CD14-positive monocyte (primary cell): ENCODE data around the gene BCAS4. TPM values are rescaled to one million over a fixed set of nuclear protein-coding genes. Genes with fewer than 3 reads are reported as not detected.

Experiments used
- DNase-seq, 3 donors: peaks; one replicate each; pipeline ENCODE4 v3.0.0-alpha.2; 2011 to 2022
- H2AFZ ChIP-seq: 2 replicates; pipeline ENCODE4 v1.6.0; 2012; ENCODE audit warnings: mild to moderate bottlenecking, low read depth, low read length, inconsistent platforms; ENCODE audit not compliant: insufficient read depth, poor library complexity, severe bottlenecking
- H3K27ac ChIP-seq, 2 donors: 1 replicate in 1 of 2; 2 replicates in 1 of 2; pipeline ENCODE4 v1.5.1; 2012 to 2013; ENCODE audit warnings: low read length in 2 of 2, control low read depth in 1 of 2, inconsistent platforms in 1 of 2, low read depth in 1 of 2, mild to moderate bottlenecking in 1 of 2
- H3K27me3 ChIP-seq, 2 donors: one replicate each; pipeline versions ENCODE4 v1.6.0 to v1.6.1; 2011 to 2013; ENCODE audit warnings: low read length in 2 of 2; ENCODE audit not compliant: control insufficient read depth in 2 of 2, insufficient read depth in 2 of 2
- H3K36me3 ChIP-seq, 2 donors: replicated peaks in 1 of 2; 1 replicate in 1 of 2; 2 replicates in 1 of 2; pipeline versions ENCODE4 v1.5.1 to v1.6.1; 2012 to 2013; ENCODE audit warnings: low read length in 2 of 2, control low read depth in 1 of 2, inconsistent platforms in 1 of 2, mild to moderate bottlenecking in 1 of 2; ENCODE audit not compliant: insufficient read depth in 2 of 2, control insufficient read depth in 1 of 2
- H3K4me1 ChIP-seq, 2 donors: 1 replicate in 1 of 2; 2 replicates in 1 of 2; pipeline versions ENCODE4 v1.5.1 to v1.6.1; 2012 to 2013; ENCODE audit warnings: low read length in 2 of 2, control low read depth in 1 of 2, inconsistent platforms in 1 of 2, mild to moderate bottlenecking in 1 of 2, moderate library complexity in 1 of 2; ENCODE audit not compliant: insufficient read depth in 2 of 2, control insufficient read depth in 1 of 2
- H3K4me2 ChIP-seq: replicated peaks from 2 replicates; pipeline ENCODE3; 2012; ENCODE audit warnings: low read length, moderate library complexity, mild to moderate bottlenecking; ENCODE audit not compliant: poor library complexity, severe bottlenecking; ENCODE audit errors: extremely low read depth
- H3K4me3 ChIP-seq, 3 experiments: fragments of 200-600 bp in 1 of 3; sonication (generic) in 1 of 3; replicated peaks in 1 of 3; 1 replicate in 2 of 3; 2 replicates in 1 of 3; pipeline ENCODE4 v1.5.1; 2011 to 2013; ENCODE audit warnings: low read length in 3 of 3, mild to moderate bottlenecking in 3 of 3, control low read depth in 2 of 3, low read depth in 2 of 3, inconsistent platforms in 1 of 3, moderate library complexity in 1 of 3
- H3K79me2 ChIP-seq: 2 replicates; pipeline ENCODE4 v1.6.0; 2012; ENCODE audit warnings: mild to moderate bottlenecking, control low read depth, inconsistent platforms, low read length, moderate library complexity; ENCODE audit not compliant: insufficient read depth
- H3K9ac ChIP-seq: 2 replicates; pipeline ENCODE4 v1.6.0; 2017; ENCODE audit warnings: low read length, mild to moderate bottlenecking; ENCODE audit not compliant: insufficient read depth, poor library complexity, severe bottlenecking
- H3K9me3 ChIP-seq, 2 donors: replicated peaks in 1 of 2; 1 replicate in 1 of 2; 2 replicates in 1 of 2; pipeline versions ENCODE4 v1.5.1 to v1.6.1; 2012 to 2013; ENCODE audit warnings: low read length in 2 of 2, control low read depth in 1 of 2; ENCODE audit not compliant: control insufficient read depth in 1 of 2, insufficient read depth in 1 of 2
- H4K20me1 ChIP-seq: 2 replicates; pipeline ENCODE4 v1.6.0; 2012; ENCODE audit warnings: mild to moderate bottlenecking, low read length, control low read depth, moderate library complexity; ENCODE audit not compliant: insufficient read depth
- H3K27ac Mint-ChIP-seq, 7 donors: one replicate each; pipeline ENCODE4 v1.8.0; 2020; ENCODE audit warnings: mild to moderate bottlenecking in 7 of 7, mixed read lengths in 7 of 7, moderate library complexity in 6 of 7, inconsistent platforms in 2 of 7
- H3K27me3 Mint-ChIP-seq, 3 donors: one replicate each; pipeline ENCODE4 v1.8.0; 2021 to 2022; ENCODE audit warnings: low read depth in 3 of 3, mild to moderate bottlenecking in 3 of 3, mixed read lengths in 3 of 3, moderate library complexity in 3 of 3, inconsistent platforms in 1 of 3
- H3K36me3 Mint-ChIP-seq, 2 donors: one replicate each; pipeline ENCODE4 v1.8.0; 2020; ENCODE audit warnings: mixed read lengths in 2 of 2, inconsistent platforms in 1 of 2, mild to moderate bottlenecking in 1 of 2
- H3K4me1 Mint-ChIP-seq: one replicate; pipeline ENCODE4 v1.8.0; 2020; ENCODE audit warnings: mild to moderate bottlenecking, mixed read lengths
- H3K4me3 Mint-ChIP-seq, 2 donors: one replicate each; pipeline ENCODE4 v1.8.0; 2020; ENCODE audit warnings: mild to moderate bottlenecking in 2 of 2, mixed read lengths in 2 of 2, moderate library complexity in 1 of 2
- H3K9me3 Mint-ChIP-seq, 7 donors: one replicate each; pipeline ENCODE4 v1.8.0; 2020 to 2022; ENCODE audit warnings: mixed read lengths in 7 of 7, mild to moderate bottlenecking in 6 of 7, moderate library complexity in 6 of 7, inconsistent platforms in 2 of 7
- WGBS: methylation state at CpG from one replicate; pipeline ENCODE4 v1.1.5; 2013; ENCODE audit warnings: missing lambda C conversion rate; ENCODE audit not compliant: insufficient coverage; 5-methylcytosine and 5-hydroxymethylcytosine counted together
- intact Hi-C, 2 donors: fragments of 100-400 bp; cut with micrococcal nuclease; formaldehyde crosslinking; loops; one replicate each; pipeline versions ENCODE4 v1.15.0 to v1.15.1; 2023
- polyA plus RNA-seq, 3 donors: library from polyadenylated mRNA; depleted of rRNA in 1 of 3; unstranded in 2 of 3; stranded (reverse) in 1 of 3; fragments of 300-500 nt in 2 of 3; fragments of >200 nt in 1 of 3; fragmentation: Illumina TruSeq in 2 of 3; gene quantifications; 1 replicate in 2 of 3; 2 replicates in 1 of 3; pipeline ENCODE4 v1.2.3, GENCODE V29; 2012 to 2021
- TF ChIP-seq, protein P1 (sequence below): fragments of 200-600 bp; IDR thresholded peaks from one replicate; pipeline ENCODE4 v1.8.0; 2022; ENCODE audit warnings: antibody characterized with exemption, mild to moderate bottlenecking

BCAS4 gene
- polyA plus RNA-seq, 3 donors: 0.16 to 1.0 (median 0.69) TPM

DNA sequence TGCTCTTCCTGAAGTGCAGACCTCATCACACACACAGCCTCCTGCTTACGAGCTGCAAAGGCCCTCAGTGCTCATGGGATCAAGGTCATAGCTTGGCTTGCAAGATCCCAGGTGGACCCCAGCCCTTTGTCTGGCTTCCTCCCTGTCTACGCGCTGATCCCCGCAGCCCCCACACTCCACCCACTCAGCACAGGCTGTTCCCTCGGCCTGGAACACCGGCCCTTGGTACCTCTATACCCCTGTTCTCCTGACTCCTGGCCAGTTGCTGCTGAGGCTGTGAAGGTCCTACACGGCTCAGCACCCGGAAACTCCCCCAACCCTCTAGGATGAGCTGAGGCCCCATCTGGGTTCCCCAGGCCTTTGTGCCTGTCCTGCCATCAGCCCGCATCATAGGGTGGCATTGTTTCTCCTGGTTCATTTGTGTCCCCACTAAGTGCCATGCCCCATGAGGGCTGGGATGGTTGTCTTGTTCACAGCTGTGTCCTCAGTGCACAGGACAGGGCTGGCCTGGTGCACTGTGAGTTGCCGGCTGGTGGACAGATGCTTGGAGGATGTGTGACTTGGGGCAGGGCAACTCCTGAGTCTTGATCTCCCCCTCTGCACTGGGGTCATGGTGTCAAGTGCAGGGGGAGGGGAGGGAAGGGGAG, 79.4 kb downstream of the BCAS4 start:
- Histone ChIP-seq H3K4me2 (no peak overlapping the region), H3K36me3 (no peaks in the 10 kb centered on the region), H3K27ac (no peak overlapping the region), H3K9me3 (no peaks in the 10 kb centered on the region), H3K9ac (no peak overlapping the region), H3K4me1 (no peaks in the 10 kb centered on the region), H3K4me3 (no peak overlapping the region), H4K20me1 (no peaks in the 10 kb centered on the region), H2AFZ (no peak overlapping the region), H3K79me2 (no peaks in the 10 kb centered on the region), H3K27me3 (no peaks in the 10 kb centered on the region)
- H3K4me3 Mint-ChIP-seq: no peak overlapping the region
- peaks cover 0 to 4% (median 3%) of the 10 kb centered on the region in 3 donors for H3K27me3 Mint-ChIP-seq
- H3K36me3 Mint-ChIP-seq: no peaks in the 10 kb centered on the region
- H3K27ac Mint-ChIP-seq: no peak overlapping the region
- H3K4me1 Mint-ChIP-seq: no peaks in the 10 kb centered on the region
- TF ChIP-seq, protein P1, sequence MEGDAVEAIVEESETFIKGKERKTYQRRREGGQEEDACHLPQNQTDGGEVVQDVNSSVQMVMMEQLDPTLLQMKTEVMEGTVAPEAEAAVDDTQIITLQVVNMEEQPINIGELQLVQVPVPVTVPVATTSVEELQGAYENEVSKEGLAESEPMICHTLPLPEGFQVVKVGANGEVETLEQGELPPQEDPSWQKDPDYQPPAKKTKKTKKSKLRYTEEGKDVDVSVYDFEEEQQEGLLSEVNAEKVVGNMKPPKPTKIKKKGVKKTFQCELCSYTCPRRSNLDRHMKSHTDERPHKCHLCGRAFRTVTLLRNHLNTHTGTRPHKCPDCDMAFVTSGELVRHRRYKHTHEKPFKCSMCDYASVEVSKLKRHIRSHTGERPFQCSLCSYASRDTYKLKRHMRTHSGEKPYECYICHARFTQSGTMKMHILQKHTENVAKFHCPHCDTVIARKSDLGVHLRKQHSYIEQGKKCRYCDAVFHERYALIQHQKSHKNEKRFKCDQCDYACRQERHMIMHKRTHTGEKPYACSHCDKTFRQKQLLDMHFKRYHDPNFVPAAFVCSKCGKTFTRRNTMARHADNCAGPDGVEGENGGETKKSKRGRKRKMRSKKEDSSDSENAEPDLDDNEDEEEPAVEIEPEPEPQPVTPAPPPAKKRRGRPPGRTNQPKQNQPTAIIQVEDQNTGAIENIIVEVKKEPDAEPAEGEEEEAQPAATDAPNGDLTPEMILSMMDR: no peak
- no peak for DNase-seq
- 95% methylated on average over 8 of the region's 10 CpGs for WGBS
- intact Hi-C loops: no loop called here
- H3K9me3 Mint-ChIP-seq: no peaks in the 10 kb centered on the region

DNA sequence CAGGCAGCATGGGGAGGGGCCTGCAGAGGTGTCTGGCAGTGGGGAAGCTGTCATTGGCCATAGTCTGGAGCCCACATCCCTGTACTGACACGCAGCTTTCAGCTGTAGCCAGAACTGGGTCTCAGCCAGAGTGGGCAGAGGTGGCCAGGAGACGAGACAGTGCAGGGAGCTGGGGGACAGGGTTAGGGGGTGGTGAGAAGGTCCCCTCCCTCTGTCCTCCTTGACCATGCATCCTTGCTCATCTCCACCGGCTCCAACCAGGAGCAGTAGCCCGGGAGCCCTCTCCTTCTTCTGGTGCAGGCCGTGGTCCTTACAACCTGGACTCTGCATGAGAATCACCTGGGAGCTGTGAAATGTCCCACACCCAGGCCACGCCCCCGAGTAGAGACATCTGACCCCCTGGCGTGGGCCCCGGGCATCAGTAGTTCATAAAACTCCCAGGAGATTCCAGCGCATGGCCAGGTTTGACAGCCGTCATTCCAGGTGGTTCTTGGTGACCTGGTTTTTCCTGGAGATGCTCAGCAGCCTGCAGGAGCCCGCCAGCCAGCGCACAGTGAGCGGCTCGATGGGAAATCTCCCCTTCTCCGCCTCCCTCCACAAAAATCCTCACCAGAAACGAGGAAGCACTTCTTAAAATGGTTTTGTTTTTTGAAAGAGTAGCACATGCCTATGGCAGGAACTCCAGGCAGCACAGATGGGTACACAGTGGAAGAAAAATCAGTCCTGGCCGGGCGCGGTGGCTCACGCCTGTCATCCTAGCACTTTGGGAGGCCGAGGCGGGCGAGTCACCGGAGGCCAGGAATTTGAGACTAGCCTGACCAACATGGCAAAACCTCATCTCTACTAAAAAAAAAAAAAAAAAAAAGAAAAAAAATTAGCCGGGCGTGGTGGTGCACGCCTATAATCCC, 80.2 kb downstream of the BCAS4 start:
- intact Hi-C loops: no loop called here
- Histone ChIP-seq H3K36me3 (no peaks in the 10 kb centered on the region), H3K27ac (no peak overlapping the region), H2AFZ (no peak overlapping the region), H3K9ac (no peak overlapping the region), H3K4me2 (no peak overlapping the region), H3K79me2 (no peaks in the 10 kb centered on the region), H3K4me3 (no peak overlapping the region), H4K20me1 (no peaks in the 10 kb centered on the region), H3K4me1 (no peaks in the 10 kb centered on the region), H3K9me3 (no peaks in the 10 kb centered on the region), H3K27me3 (no peaks in the 10 kb centered on the region)
- H3K9me3 Mint-ChIP-seq: no peaks in the 10 kb centered on the region
- H3K4me1 Mint-ChIP-seq: no peaks in the 10 kb centered on the region
- H3K27ac Mint-ChIP-seq: no peak overlapping the region
- H3K4me3 Mint-ChIP-seq: no peak overlapping the region
- H3K36me3 Mint-ChIP-seq: no peaks in the 10 kb centered on the region
- DNase-seq: no peak
- TF ChIP-seq, protein P1: no peak
- peaks cover 0 to 4% (median 3%) of the 10 kb centered on the region in 3 donors for H3K27me3 Mint-ChIP-seq
- 87% methylated on average over 14 of the region's 28 CpGs for WGBS
